Measurements from ENCODE around the gene NREP.

DNA sequence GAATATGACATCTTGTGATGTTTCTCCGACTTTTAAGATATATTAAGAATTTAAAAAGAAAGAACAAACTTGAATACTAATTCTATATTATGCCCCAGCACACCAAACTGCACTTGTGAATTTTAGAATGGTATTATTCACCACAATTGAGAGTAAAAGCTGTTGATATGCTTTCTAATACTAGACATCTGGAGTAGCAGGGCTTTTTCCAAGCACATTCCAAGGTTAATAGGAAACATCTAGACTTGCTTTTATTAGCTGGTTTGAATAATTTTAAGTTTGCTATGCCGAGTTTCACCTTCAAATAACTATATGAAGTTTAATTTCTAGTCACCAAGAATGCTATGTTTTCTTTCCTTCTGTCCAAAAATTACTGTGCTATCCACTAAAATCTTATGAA, 13.5 kb downstream of the NREP start:
- TF ChIP-seq, protein P1, sequence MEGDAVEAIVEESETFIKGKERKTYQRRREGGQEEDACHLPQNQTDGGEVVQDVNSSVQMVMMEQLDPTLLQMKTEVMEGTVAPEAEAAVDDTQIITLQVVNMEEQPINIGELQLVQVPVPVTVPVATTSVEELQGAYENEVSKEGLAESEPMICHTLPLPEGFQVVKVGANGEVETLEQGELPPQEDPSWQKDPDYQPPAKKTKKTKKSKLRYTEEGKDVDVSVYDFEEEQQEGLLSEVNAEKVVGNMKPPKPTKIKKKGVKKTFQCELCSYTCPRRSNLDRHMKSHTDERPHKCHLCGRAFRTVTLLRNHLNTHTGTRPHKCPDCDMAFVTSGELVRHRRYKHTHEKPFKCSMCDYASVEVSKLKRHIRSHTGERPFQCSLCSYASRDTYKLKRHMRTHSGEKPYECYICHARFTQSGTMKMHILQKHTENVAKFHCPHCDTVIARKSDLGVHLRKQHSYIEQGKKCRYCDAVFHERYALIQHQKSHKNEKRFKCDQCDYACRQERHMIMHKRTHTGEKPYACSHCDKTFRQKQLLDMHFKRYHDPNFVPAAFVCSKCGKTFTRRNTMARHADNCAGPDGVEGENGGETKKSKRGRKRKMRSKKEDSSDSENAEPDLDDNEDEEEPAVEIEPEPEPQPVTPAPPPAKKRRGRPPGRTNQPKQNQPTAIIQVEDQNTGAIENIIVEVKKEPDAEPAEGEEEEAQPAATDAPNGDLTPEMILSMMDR (conservative IDR thresholded peaks at IDR 0.05; ENCODE audit: low read depth in 2 of 2), result no peak
- TF ChIP-seq POLR2AphosphoS5 (IDR thresholded peaks at IDR 0.05; ENCODE audit: low read depth) (no peak), JUNB (IDR thresholded peaks at IDR 0.05; ENCODE audit: unreplicated experiment) (no peak), EZH2phosphoT487 (IDR thresholded peaks at IDR 0.05; ENCODE audit: unreplicated experiment) (no peak)

All from GM23338 (cell line).